SK-N-DZ (cell line): ENCODE measurements around the gene TPBGL.
"Not testable (repeated sequence)": the region's sequence is repeated elsewhere in the genome, so short reads cannot be mapped to it uniquely, and the experiment has no call there.

ENCODE experiments used
- DNase-seq: peaks from one replicate; pipeline ENCODE4 v3.0.0-alpha.2; 2015; ENCODE audit warnings: low spot score

The TPBGL gene

GRCh38 chr11:75271730-75272129, 31.2 kb downstream of the TPBGL start:
- DNase-seq, result no peak

- no peak for DNase-seq
Measured at GRCh38 chr11:75272391-75272790, 31.8 kb downstream of the TPBGL start.

- no peak for DNase-seq
Measured at GRCh38 chr11:75272821-75273301, 32.3 kb downstream of the TPBGL start.

GRCh38 chr11:75273411-75274391, 33.1 kb downstream of the TPBGL start:
- no peak for DNase-seq

- not testable (repeated sequence) for DNase-seq
Measured at GRCh38 chr11:75274716-75275115, 34.1 kb downstream of the TPBGL start.

- DNase-seq, result no peak
Measured at GRCh38 chr11:75275581-75275980, 35.0 kb downstream of the TPBGL start.

- no peak for DNase-seq
Measured at GRCh38 chr11:75276186-75276585, 35.6 kb downstream of the TPBGL start.

GRCh38 chr11:75276686-75277085, 36.1 kb downstream of the TPBGL start:
- DNase-seq, result no peak

- DNase-seq, result no peak
Measured at GRCh38 chr11:75277211-75277805, 36.7 kb downstream of the TPBGL start.

- no peak for DNase-seq
Measured at GRCh38 chr11:75277991-75278790, 37.6 kb downstream of the TPBGL start.

GRCh38 chr11:75279273-75279672, 38.7 kb downstream of the TPBGL start:
- no peak for DNase-seq

GRCh38 chr11:75280227-75280701, 39.7 kb downstream of the TPBGL start:
- peak; percentile 76 for DNase-seq

GRCh38 chr11:75280770-75281468, 40.3 kb downstream of the TPBGL start:
- DNase-seq, result no peak

GRCh38 chr11:75281469-75282095, 41.0 kb downstream of the TPBGL start:
- no peak for DNase-seq

- DNase-seq, result peak; percentile 34
Measured at GRCh38 chr11:75283391-75283931, 42.9 kb downstream of the TPBGL start.

- DNase-seq, result no peak
Measured at GRCh38 chr11:75285776-75286360, 45.3 kb downstream of the TPBGL start.

- DNase-seq, result no peak
Measured at GRCh38 chr11:75286826-75287465, 46.4 kb downstream of the TPBGL start.

- DNase-seq, result no peak
Measured at GRCh38 chr11:75287579-75287978, 47.0 kb downstream of the TPBGL start.

GRCh38 chr11:75289511-75289760, 48.9 kb downstream of the TPBGL start:
- no peak for DNase-seq

- no peak for DNase-seq
Measured at GRCh38 chr11:75289919-75290318, 49.3 kb downstream of the TPBGL start.
